IMR-90 (cell line): ENCODE measurements around the gene AGK. TPM values are rescaled to one million over a fixed set of nuclear protein-coding genes. Genes with fewer than 3 reads are reported as not detected.

ENCODE experiments used
- ATAC-seq: fragments of 200-7000 bp; cut with Tn5 transposase; 2 replicates; pipeline ENCODE4 v1.9.1; 2020; ENCODE audit warnings: low read depth, mild to moderate bottlenecking, moderate library complexity
- BruUV-seq: library from RNA; stranded (reverse); fragments of 400-500 nt; replicated peaks from 2 replicates; lab custom pipeline; 2021; lab: Mats Ljungman, UMichigan
- CTCF ChIA-PET: fragments of 300-600 bp; formaldehyde crosslinking; extraction: SDS; loops from one replicate; lab custom pipeline; 2021; ENCODE audit warnings: antibody characterized with exemption; lab: Yijun Ruan, JAX
- POLR2A ChIA-PET: fragments of 300-600 bp; sonication (Branson Sonifier 250); formaldehyde crosslinking; loops from one replicate; lab custom pipeline; 2022; ENCODE audit warnings: antibody characterized with exemption; ENCODE audit not compliant: unreplicated experiment; lab: Charles Lee
- DNase-seq: peaks from one replicate; pipeline ENCODE4 v3.0.0; 2013
- H2AFZ ChIP-seq: replicated peaks from 2 replicates; pipeline ENCODE3; 2013; ENCODE audit warnings: low read length, mild to moderate bottlenecking; ENCODE audit not compliant: poor library complexity
- H2AK5ac ChIP-seq: 2 replicates; pipeline ENCODE4 v1.6.1; 2013; ENCODE audit warnings: low read depth, low read length, inconsistent platforms
- H2AK9ac ChIP-seq: replicated peaks from 2 replicates; pipeline ENCODE3; 2013; ENCODE audit warnings: mild to moderate bottlenecking, low read depth, low read length, moderate library complexity; ENCODE audit not compliant: poor library complexity
- H2BK120ac ChIP-seq: 2 replicates; pipeline ENCODE4 v1.6.1; 2013; ENCODE audit warnings: low read depth, low read length, inconsistent platforms
- H2BK15ac ChIP-seq: 3 replicates; pipeline ENCODE4 v1.6.1; 2013; ENCODE audit warnings: low read depth, low read length, inconsistent platforms
- H2BK20ac ChIP-seq: 2 replicates; pipeline ENCODE4 v1.6.1; 2013; ENCODE audit warnings: low read depth, mild to moderate bottlenecking, inconsistent platforms, low read length, moderate library complexity
- H2BK5ac ChIP-seq: 2 replicates; pipeline ENCODE4 v1.6.1; 2013; ENCODE audit warnings: mild to moderate bottlenecking, low read depth, low read length, inconsistent platforms; ENCODE audit not compliant: poor library complexity, severe bottlenecking
- H3K14ac ChIP-seq: replicated peaks from 2 replicates; pipeline ENCODE4 v1.6.1; 2013; ENCODE audit warnings: low read depth, low read length, inconsistent platforms
- H3K18ac ChIP-seq: 2 replicates; pipeline ENCODE4 v1.6.1; 2013; ENCODE audit warnings: low read depth, low read length, control low read depth
- H3K23ac ChIP-seq: 2 replicates; pipeline ENCODE4 v1.6.1; 2013; ENCODE audit warnings: low read depth, low read length, inconsistent platforms
- H3K27ac ChIP-seq: 2 replicates; pipeline ENCODE4 v1.5.1; 2013; ENCODE audit warnings: mild to moderate bottlenecking, control low read depth, low read length; ENCODE audit not compliant: insufficient read depth
- H3K27me3 ChIP-seq: 2 replicates; pipeline ENCODE4 v1.6.1; 2013; ENCODE audit warnings: low read length; ENCODE audit not compliant: control insufficient read depth, insufficient read depth
- H3K36me3 ChIP-seq: 2 replicates; pipeline ENCODE4 v1.6.1; 2013; ENCODE audit warnings: low read length, mixed read lengths; ENCODE audit not compliant: control insufficient read depth, insufficient read depth
- H3K4ac ChIP-seq: 2 replicates; pipeline ENCODE4 v1.6.1; 2013; ENCODE audit warnings: low read depth, low read length, inconsistent platforms
- H3K4me1 ChIP-seq: 2 replicates; pipeline ENCODE4 v1.6.1; 2013; ENCODE audit warnings: low read length, mixed read lengths; ENCODE audit not compliant: control insufficient read depth, insufficient read depth
- H3K4me2 ChIP-seq: 2 replicates; pipeline ENCODE4 v1.6.1; 2013; ENCODE audit warnings: low read depth, mild to moderate bottlenecking, control low read depth, low read length, moderate library complexity
- H3K4me3 ChIP-seq: 2 replicates; pipeline ENCODE4 v1.5.1; 2013; ENCODE audit warnings: low read depth, mild to moderate bottlenecking, control low read depth, low read length, moderate library complexity; ENCODE audit not compliant: insufficient read depth
- H3K56ac ChIP-seq: 2 replicates; pipeline ENCODE4 v1.6.1; 2013; ENCODE audit warnings: low read length, inconsistent platforms; ENCODE audit not compliant: insufficient read depth; ENCODE audit errors: extremely low read depth
- H3K79me1 ChIP-seq, 2 experiments: 2 replicates each; pipeline ENCODE4 v1.6.1; 2013; ENCODE audit warnings: low read length in 2 of 2, inconsistent platforms in 1 of 2, low read depth in 1 of 2
- H3K9ac ChIP-seq: 2 replicates; pipeline ENCODE4 v1.6.1; 2013; ENCODE audit warnings: low read depth, low read length, control low read depth
- H3K9me1 ChIP-seq: 2 replicates; pipeline ENCODE4 v1.6.1; 2013; ENCODE audit warnings: low read length, inconsistent platforms; ENCODE audit not compliant: insufficient read depth
- H3K9me3 ChIP-seq: 2 replicates; pipeline ENCODE4 v1.6.1; 2013; ENCODE audit warnings: low read length; ENCODE audit not compliant: control insufficient read depth, insufficient read depth
- H4K20me1 ChIP-seq: 2 replicates; pipeline ENCODE4 v1.6.1; 2013; ENCODE audit warnings: low read length, inconsistent platforms; ENCODE audit not compliant: insufficient read depth
- H4K5ac ChIP-seq: 2 replicates; pipeline ENCODE4 v1.6.1; 2013; ENCODE audit warnings: mild to moderate bottlenecking, low read depth, low read length, control low read depth
- H4K8ac ChIP-seq, 2 experiments: 2 replicates each; pipeline ENCODE4 v1.6.1; 2013; ENCODE audit warnings: low read depth in 2 of 2, low read length in 2 of 2, control low read depth in 1 of 2, inconsistent platforms in 1 of 2
- H4K91ac ChIP-seq: 2 replicates; pipeline ENCODE4 v1.6.1; 2013; ENCODE audit warnings: low read depth, low read length, inconsistent platforms; ENCODE audit not compliant: insufficient read depth
- CEBPB ChIP-seq: IDR thresholded peaks from 2 replicates; pipeline ENCODE4 v1.6.1; 2012; ENCODE audit warnings: low read depth, low read length, improper control_type of control experiment
- MAFK ChIP-seq: IDR thresholded peaks from 2 replicates; pipeline ENCODE4 v1.6.1; 2012; ENCODE audit warnings: low read depth, low read length, improper control_type of control experiment
- WGBS, 2 experiments: methylation state at CpG; one replicate each; pipeline versions ENCODE4 v1.1.5 to v1.1.7; 2013; ENCODE audit warnings: missing lambda C conversion rate in 2 of 2; ENCODE audit not compliant: insufficient read length in 1 of 2; ENCODE audit errors: extremely low coverage in 2 of 2; 5-methylcytosine and 5-hydroxymethylcytosine counted together
- dilution Hi-C: fragments of 300-500 bp; cut with HindIII; formaldehyde crosslinking; loops from one replicate; pipeline ENCODE4 v1.14.3; 2018; ENCODE audit warnings: low sequenced_read_pairs; ENCODE audit not compliant: unreplicated experiment
- in situ Hi-C: fragments of 300-500 bp; cut with MboI; formaldehyde crosslinking; loops from 3 replicates; pipeline ENCODE4 v1.14.3; 2019; ENCODE audit warnings: low sequenced_read_pairs, inconsistent platforms, mixed read lengths
- intact Hi-C: fragments of 100-400 bp; cut with micrococcal nuclease; formaldehyde crosslinking; loops from 2 replicates; pipeline ENCODE4 v1.10.0; 2022
- polyA plus RNA-seq, 3 experiments: library from polyadenylated mRNA; depleted of rRNA; stranded (reverse); fragments of >200 nt; gene quantifications; 2 replicates each; pipeline ENCODE4 v1.2.3, GENCODE V29; 2012; ENCODE audit warnings: low replicate concordance in 1 of 3
- total RNA-seq: library from RNA; depleted of rRNA; stranded (reverse); fragments of >200 nt; gene quantifications from 2 replicates; pipeline ENCODE4 v1.2.3, GENCODE V29; 2012

Gene AGK
- total and polyA plus RNA-seq, 2 of the 4 experiments (the other 2 are of a cell fraction) = 35.5 to 37.3 TPM

DNA sequence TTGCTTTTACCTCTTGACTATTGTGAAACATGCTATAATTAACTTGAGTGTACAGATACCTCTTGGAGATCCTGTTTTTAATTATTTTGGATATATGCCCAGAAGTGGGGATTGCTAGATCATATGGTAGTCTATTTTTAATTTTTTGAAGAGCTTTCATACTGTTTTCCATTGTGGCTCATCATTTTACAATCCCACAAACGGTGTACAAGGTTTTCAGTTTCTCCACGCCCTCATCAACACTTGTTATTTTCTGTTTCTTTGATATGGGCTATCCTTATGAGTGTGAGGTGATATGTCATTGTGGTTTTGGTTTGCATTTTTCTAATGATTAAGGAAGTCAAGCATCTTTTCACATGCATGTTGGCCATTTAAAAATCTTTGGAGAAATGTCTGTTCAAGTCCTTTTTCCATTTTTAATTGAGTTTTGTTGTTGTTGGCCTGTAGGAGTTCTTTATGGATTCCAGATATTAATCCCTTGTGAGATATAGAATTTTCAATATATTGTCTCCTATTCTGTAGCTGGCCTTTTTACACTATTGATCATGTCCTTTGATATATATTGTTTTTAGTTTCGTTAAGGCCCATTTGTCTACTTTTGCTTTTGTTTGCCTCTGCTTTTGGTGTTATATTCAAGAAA is 7.5 kb downstream of the AGK start:
- ATAC-seq = peak; percentile 46
- Histone ChIP-seq H3K18ac (no peak overlapping the region), H3K23ac (no peak overlapping the region), H2AFZ (no peak overlapping the region), H3K14ac (no peak overlapping the region), H3K9ac (no peak overlapping the region), H3K4me3 (no peak overlapping the region), H2BK15ac (no peak overlapping the region), H3K27ac (no peak overlapping the region), H2BK120ac (no peak overlapping the region), H4K20me1 (peaks cover 13% of the 10 kb centered on the region), H3K9me3 (no peaks in the 10 kb centered on the region), H3K9me1 (peaks cover 4% of the 10 kb centered on the region; the same call in 1 of the 2 replicates), H3K4me1 (peaks cover 3% of the 10 kb centered on the region), H4K5ac (no peak overlapping the region), H2AK9ac (no peak overlapping the region), H3K79me1 (peaks cover 0 to 6% of the 10 kb centered on the region in 2 experiments; a peak in 2 of 4 replicates), H3K36me3 (peaks cover 7% of the 10 kb centered on the region; the same call in 1 of the 2 replicates), H2BK20ac (no peak overlapping the region), H3K56ac (no peak overlapping the region), H3K4ac (no peak overlapping the region), H3K4me2 (no peak overlapping the region), H4K8ac (no peak overlapping the region), H2AK5ac (no peak overlapping the region), H2BK5ac (no peak overlapping the region), H3K27me3 (no peaks in the 10 kb centered on the region), H4K91ac (no peak overlapping the region)
- intact Hi-C loops = loop anchor here (2.0 kb wide), 1 partner anchor 16 kb away; no protein-coding TSS in a partner anchor
- dilution Hi-C loops = no loop called here
- POLR2A ChIA-PET = no interaction called here
- no TSS peak for BruUV-seq
- DNase-seq = peak; percentile 55
- TF ChIP-seq MAFK (no peak), CEBPB (peak; percentile 36; the same call in 1 of the 2 replicates)
- in situ Hi-C loops = no loop called here
- CTCF ChIA-PET = no interaction called here
- no CpG with 5 or more reads among the region's 3 CpGs for WGBS, 2 experiments
